Measurements from ENCODE around the gene SLBP.

The SLBP gene

DNA sequence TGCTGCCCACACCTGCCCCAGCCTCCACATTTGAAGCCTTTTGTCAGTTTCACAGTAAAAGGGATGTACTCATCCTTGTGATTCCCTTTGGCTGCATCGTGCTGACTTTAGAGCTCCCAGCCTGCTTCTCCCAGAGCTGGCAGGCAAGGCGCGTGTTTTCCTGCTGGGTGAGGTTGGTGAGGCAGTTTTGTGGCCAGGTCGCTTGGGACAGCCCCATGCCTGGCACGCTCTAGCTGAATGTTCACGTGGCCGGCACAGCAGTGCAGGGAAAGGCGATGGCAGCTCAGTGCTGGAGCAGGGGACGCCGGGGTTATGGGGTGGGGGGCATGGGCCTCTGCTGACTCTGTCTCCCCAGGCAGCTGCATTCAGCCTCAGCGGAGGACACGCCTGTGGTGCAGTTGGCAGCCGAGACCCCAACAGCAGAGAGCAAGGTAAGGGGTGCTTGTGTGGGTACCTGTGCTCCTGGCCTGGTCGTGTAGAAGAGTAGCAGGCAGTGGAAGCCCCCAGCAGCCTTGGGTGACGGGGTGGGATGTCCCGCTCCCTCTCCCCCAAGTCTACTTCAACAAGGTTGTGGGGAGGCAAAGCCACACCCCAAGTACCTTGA is 18.5 kb upstream of the SLBP start:
- no peak for DNase-seq (ENCODE audit: low read depth)
- no peak overlapping the region for H3K4me3 ChIP-seq (ENCODE audit: low read depth, low read length)

- no peak for DNase-seq (ENCODE audit: low read depth)
- H3K4me3 ChIP-seq (ENCODE audit: low read depth, low read length), result no peak overlapping the region
These were observed 16.2 kb upstream of the SLBP start for GRCh38 chr4:1728061-1728980.

GRCh38 chr4:1727117-1728031 is 15.3 kb upstream of the SLBP start:
- no peak overlapping the region for H3K4me3 ChIP-seq (ENCODE audit: low read depth, low read length)
- peak; percentile 39 for DNase-seq (ENCODE audit: low read depth)

- peak; percentile 27 for DNase-seq (ENCODE audit: low read depth)
- H3K4me3 ChIP-seq (ENCODE audit: low read depth, low read length), result no peak overlapping the region
These were observed 14.2 kb upstream of the SLBP start for GRCh38 chr4:1726146-1726934.

DNA sequence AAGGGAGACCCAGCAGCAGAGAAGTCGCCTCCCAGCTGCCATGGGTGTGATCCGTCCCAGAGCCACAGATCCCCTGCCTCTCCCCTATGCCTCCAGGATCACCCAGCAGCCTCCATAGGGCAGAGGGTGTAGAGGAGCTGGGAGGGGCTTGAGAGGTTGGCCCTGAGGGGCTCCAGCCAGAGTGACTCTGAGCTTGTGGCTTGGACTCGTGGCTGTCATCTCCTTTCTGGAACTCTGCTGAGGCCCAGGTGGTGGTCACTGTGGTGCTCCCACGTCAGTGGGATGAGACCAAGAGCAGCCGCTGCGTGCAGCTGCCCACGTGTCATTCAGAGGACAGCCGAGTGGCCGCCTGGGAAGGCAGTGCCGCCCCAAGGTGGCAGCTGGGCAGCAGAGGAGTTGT is 13.4 kb upstream of the SLBP start:
- DNase-seq (ENCODE audit: low read depth), result no peak
- no peak overlapping the region for H3K4me3 ChIP-seq (ENCODE audit: low read depth, low read length)

- no peak overlapping the region for H3K4me3 ChIP-seq (ENCODE audit: low read depth, low read length)
- no peak for DNase-seq (ENCODE audit: low read depth)
These were observed 11.1 kb upstream of the SLBP start for GRCh38 chr4:1723131-1723801.

- H3K4me3 ChIP-seq (ENCODE audit: low read depth, low read length), result peak overlapping the region; percentile 76
- no peak for DNase-seq (ENCODE audit: low read depth)
These were observed 10.5 kb upstream of the SLBP start for GRCh38 chr4:1722551-1723118.

DNA sequence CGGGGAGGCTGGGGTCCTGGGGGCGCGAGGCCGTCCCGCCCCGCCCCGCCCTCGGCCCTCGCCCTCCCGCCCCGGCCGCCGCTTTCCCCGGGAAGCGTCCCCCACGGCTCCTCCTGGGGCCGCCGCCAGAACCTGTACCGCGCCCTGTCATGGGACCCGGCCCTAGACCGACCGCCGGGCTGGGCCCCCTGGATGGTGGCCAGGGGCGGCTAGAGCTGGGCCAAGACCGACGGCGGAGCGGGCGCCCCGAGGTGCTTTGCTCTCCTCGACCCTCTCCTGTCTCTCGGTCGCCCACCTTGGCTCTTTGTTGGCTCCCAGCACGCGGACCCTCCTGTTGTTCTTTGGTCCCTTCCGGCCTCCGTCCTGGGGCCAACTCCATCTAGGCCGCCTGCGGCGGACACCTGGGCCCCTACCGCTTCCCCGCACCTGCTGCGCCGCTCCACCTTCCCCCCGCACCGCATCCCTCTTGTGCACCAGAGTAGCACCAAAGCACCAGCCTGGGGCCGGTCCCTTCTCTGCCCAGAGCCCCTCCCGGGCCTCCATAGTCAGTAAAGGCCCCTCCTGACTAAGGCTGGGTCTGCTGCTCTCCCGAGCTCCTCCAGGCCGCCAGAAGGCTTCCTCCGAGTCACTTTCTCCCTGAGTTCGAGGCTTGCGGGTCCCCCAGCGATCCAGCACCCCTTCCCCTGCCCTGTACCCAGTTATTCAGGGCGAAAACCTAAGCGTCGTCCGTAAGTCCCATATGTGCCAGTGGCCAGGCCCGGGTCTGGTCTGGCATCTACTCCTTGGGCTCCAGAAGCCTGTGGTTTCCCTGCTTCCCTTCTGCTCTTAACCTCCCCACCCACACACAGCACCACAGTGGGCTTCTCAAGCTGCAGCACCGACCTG is 9.8 kb upstream of the SLBP start:
- DNase-seq (ENCODE audit: low read depth), result no peak
- peak overlapping the region; percentile 76 for H3K4me3 ChIP-seq (ENCODE audit: low read depth, low read length)

GRCh38 chr4:1721003-1721665 is 9.0 kb upstream of the SLBP start, which contains the start of the genes TACC3 and TMEM129:
Gene TACC3 (plus strand): TSS chr4:1721521. CDS start chr4:1723422, 1,901 bp downstream.
Gene TMEM129 (minus strand): TSS chr4:1721323. CDS start chr4:1720837, 486 bp downstream.
- peak within 1 kb of the TSS; percentile 76 for H3K4me3 ChIP-seq (ENCODE audit: low read depth, low read length)
- DNase-seq (ENCODE audit: low read depth), result peak; percentile 76

GRCh38 chr4:1720163-1720983 is 8.3 kb upstream of the SLBP start:
- H3K4me3 ChIP-seq (ENCODE audit: low read depth, low read length), result peak overlapping the region; percentile 76
- DNase-seq (ENCODE audit: low read depth), result no peak

- no peak for DNase-seq (ENCODE audit: low read depth)
- H3K4me3 ChIP-seq (ENCODE audit: low read depth, low read length), result no peak overlapping the region
These were observed 6.2 kb upstream of the SLBP start for GRCh38 chr4:1718095-1718850.

DNA sequence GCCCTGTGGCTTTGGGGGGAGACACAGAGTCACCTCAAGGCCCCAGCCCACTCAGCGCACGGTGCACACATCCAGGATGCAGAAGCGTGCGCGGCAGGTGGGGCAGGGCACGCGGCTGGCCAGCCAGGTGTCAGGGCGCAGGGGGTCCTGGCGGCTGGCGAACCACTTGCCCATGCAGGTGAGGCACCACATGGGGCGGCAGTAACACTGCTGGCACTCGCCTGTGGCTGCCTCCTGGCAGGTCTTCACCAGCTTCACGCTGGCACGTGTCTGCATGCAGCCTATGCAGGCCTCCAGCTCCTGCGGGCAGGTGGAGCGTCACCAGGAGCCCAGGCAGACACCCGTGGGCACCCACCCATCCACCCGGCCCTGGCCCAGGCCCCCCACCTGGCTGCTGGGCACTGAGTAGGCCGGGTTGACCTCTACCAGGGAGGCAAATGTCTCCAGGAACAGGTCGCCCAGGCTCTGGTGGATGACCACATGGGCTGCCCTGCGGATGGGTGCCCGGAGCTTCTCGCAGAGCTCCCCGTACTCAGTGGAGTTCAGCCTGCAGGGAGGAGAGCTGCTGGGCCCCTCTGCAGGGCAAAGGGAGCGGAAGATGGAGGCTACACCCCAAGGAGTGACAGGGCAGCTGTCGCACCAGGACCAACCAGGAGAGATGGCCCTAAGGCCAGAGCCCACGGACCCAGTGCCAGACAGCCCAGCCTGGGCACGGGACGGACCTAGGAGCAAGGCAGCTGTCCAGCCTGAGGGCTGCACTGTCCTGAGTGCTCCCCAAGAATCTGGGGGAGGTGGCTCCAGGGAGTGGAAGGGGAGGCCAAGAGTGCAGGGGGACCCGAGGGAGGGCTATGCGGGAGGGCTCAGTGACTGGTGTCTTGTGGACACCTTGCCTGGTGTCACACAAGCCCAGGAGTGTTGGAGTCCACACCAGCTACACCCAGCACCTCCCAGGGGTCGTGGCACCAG is 5.3 kb upstream of the SLBP start:
- no peak for DNase-seq (ENCODE audit: low read depth)
- no peak overlapping the region for H3K4me3 ChIP-seq (ENCODE audit: low read depth, low read length)

DNA sequence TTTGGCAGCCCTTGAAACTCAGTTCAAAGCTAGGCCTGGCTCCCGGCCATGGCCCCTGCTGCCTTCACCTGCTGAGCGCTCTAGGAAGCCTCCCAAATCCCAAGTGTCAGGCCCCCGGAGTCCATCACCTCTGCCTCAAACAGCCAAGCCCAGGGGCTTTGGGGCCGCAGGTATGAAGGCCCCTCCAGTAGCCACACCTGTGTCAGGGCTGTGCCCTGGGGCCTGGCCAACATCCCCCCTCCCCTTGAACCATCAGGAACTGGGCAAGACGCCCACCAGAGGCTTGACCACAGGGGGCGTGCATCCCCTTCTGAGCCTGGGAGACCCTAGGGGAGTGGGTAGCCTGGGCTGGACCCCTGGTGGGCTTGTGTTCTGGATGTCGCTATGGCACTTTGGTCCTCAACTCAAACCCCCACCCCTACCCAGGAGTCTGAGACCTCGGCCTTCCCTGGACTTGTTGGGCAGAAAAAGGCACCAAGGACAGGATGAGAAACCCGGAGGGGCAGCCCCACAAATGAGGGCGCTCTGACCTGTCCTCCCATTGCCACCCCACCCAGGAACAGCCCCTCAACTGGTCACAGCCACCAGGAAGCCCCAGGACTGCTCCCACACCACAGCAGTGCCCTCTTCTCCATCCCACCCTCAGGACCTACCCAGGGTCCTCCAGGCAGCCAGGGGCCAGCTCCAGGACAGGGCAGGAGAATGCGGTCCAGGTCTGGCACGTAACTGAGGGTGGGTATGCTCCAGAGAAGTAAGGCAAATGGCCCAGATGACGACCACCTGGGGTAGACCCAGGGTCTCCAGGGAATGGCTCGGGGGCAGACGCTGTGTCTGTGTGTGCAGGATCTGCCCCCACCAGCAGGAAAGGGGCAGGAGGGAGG is 4.2 kb upstream of the SLBP start:
- no peak for DNase-seq (ENCODE audit: low read depth)
- no peak overlapping the region for H3K4me3 ChIP-seq (ENCODE audit: low read depth, low read length)
